BLaER1 (cell line): Measurements from ENCODE around the gene ZNF205.

ENCODE experiments used
- H3K27ac ChIP-seq: shearing (Covaris generic); formaldehyde crosslinking; 2 replicates; pipeline ENCODE4 v1.8.1; 2022
- H3K27me3 ChIP-seq: shearing (Covaris generic); formaldehyde crosslinking; 2 replicates; pipeline ENCODE4 v1.8.1; 2022
- H3K36me3 ChIP-seq: shearing (Covaris generic); formaldehyde crosslinking; 2 replicates; pipeline ENCODE4 v1.8.1; 2022
- H3K4me1 ChIP-seq: shearing (Covaris generic); formaldehyde crosslinking; 2 replicates; pipeline ENCODE4 v1.8.1; 2022
- H3K4me2 ChIP-seq: shearing (Covaris generic); formaldehyde crosslinking; 2 replicates; pipeline ENCODE4 v1.8.1; 2022
- H3K4me3 ChIP-seq: shearing (Covaris generic); formaldehyde crosslinking; 2 replicates; pipeline ENCODE4 v1.8.1; 2022
- H3K9ac ChIP-seq: shearing (Covaris generic); formaldehyde crosslinking; 2 replicates; pipeline ENCODE4 v1.8.1; 2022
- H3K9me3 ChIP-seq: shearing (Covaris generic); formaldehyde crosslinking; 2 replicates; pipeline ENCODE4 v1.8.1; 2022
- H4K20me1 ChIP-seq: shearing (Covaris generic); formaldehyde crosslinking; 2 replicates; pipeline ENCODE4 v1.8.1; 2022
- Cebpa-rat ChIP-seq: shearing (Covaris generic); IDR thresholded peaks from 2 replicates; pipeline ENCODE4 v1.8.1; 2022

ZNF205 gene

DNA sequence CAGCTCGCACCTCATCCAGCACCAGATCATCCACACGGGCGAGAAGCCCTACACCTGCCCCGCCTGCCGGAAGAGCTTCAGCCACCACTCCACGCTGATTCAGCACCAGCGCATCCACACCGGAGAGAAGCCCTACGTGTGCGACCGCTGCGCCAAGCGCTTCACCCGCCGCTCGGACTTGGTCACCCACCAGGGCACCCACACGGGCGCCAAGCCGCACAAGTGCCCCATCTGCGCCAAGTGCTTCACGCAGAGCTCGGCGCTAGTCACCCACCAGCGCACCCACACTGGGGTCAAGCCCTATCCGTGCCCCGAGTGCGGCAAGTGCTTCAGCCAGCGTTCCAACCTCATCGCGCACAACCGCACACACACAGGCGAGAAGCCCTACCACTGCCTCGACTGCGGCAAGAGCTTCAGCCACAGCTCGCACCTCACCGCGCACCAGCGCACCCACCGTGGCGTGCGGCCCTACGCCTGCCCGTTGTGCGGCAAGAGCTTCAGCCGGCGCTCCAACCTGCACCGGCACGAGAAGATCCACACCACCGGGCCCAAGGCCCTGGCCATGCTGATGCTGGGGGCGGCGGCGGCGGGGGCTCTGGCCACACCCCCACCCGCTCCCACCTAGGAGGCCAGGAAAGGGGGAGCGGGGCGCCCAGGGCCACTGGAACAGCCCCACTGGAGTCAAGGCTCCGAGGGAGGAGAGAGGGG is 7.5 kb downstream of the ZNF205 start:
- no peak overlapping the region for H3K4me2 ChIP-seq
- no peaks in the 10 kb centered on the region for H4K20me1 ChIP-seq
- TF ChIP-seq Cebpa-rat = no peak
- H3K4me3 ChIP-seq = no peak overlapping the region
- H3K27ac ChIP-seq = no peak overlapping the region
- no peaks in the 10 kb centered on the region for H3K9me3 ChIP-seq
- H3K4me1 ChIP-seq = peaks cover 27% of the 10 kb centered on the region
- H3K36me3 ChIP-seq = no peaks in the 10 kb centered on the region
- no peak overlapping the region for H3K9ac ChIP-seq
- H3K27me3 ChIP-seq = peaks cover 9% of the 10 kb centered on the region; the same call in 1 of the 2 replicates

DNA sequence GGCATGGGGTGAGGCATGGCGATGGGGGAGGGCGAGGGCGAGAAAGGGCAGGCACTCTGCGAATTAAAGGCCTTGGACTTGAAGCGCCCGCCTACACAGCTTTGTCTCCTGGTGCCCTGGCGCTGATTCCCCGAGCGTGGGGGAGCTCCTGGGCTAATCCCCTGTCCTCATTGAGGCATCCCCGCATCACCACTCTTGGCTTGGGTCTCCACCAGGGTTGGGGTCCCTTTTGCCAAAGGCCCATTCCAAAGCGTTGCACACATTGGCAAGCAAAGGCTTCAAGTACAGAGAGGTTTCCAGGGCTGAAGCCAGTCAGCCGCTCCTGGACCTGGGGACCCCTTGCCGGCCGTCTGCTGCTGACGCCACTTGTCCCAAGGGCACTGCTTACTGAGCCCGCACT is 8.0 kb downstream of the ZNF205 start:
- H3K4me3 ChIP-seq = no peak overlapping the region
- no peak overlapping the region for H3K9ac ChIP-seq
- no peaks in the 10 kb centered on the region for H4K20me1 ChIP-seq
- no peak overlapping the region for H3K27ac ChIP-seq
- H3K4me2 ChIP-seq = no peak overlapping the region
- no peaks in the 10 kb centered on the region for H3K9me3 ChIP-seq
- H3K4me1 ChIP-seq = peaks cover 33% of the 10 kb centered on the region
- H3K27me3 ChIP-seq = peaks cover 4% of the 10 kb centered on the region; the same call in 1 of the 2 replicates
- TF ChIP-seq Cebpa-rat = no peak
- H3K36me3 ChIP-seq = no peaks in the 10 kb centered on the region

DNA sequence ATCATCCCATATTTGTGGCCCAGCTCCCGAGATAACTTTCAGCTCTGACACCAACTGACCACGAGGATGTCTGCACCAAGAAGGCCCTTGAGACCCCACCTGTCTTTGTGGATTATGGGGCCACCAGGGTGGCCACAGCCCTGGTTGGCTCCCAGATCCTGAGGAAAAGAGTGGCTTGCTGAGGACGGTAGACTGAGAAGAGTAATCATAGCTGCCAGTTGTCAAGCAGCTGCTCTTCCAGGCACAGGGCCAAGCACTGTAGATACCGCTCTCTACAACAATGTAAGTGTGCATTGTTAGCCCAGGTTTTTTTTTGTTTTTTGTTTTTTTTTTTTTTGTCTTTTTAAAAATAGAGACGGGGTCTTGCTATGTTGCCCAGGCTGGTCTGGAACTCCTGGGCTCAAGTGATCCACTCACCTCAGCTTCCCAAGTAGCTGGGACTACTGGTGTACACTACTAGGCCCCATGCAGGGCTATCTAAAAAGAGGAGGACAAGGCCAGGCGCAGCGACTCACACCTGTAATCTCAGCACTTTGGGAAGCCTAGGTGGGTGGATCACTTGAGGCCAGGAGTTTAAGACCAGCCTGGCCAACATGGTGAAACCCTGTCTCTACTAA is 9.6 kb downstream of the ZNF205 start:
- no peak overlapping the region for H3K4me3 ChIP-seq
- H3K36me3 ChIP-seq = no peaks in the 10 kb centered on the region
- H3K27ac ChIP-seq = no peak overlapping the region
- no peaks in the 10 kb centered on the region for H4K20me1 ChIP-seq
- H3K4me2 ChIP-seq = peak overlapping the region; percentile 95; the same call in 1 of the 2 replicates
- no peak for TF ChIP-seq Cebpa-rat
- no peaks in the 10 kb centered on the region for H3K9me3 ChIP-seq
- peaks cover 33% of the 10 kb centered on the region for H3K4me1 ChIP-seq
- no peak overlapping the region for H3K9ac ChIP-seq
- H3K27me3 ChIP-seq = no peaks in the 10 kb centered on the region

DNA sequence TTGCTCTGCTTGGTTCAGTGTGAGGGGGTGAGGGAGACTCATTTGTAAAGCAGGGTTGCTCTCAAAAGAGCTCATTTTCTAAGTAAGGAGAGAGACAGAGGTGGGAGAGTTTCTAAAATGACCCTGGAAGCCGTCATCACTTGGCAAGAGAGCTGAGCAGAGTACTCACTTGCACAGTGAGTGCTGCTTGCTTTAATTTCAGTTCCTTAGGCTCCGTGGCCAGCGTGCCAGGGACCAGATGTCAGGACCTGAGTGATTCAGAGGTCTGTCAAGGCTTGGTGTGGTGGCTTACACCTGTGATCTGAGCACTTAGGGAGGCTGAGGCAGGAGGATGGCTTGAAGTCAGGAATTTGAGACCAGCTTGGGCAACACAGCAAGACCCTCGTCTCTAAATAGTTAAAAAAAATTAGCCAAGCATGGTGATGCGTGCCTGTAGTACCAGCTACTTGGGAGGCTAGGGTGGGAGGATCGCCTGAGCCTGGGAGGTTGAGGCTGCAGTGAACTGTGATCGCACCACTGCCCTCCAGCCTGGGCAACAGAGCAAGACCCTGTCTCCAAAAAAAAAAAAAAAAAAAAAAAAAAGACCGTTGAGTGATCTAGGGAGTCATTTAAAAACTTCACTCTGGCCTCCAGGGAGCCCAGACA is 10.7 kb downstream of the ZNF205 start:
- no peak for TF ChIP-seq Cebpa-rat
- peak overlapping the region; percentile 95 for H3K4me2 ChIP-seq
- H3K9ac ChIP-seq = peak overlapping the region; percentile 61; the same call in 1 of the 2 replicates
- H3K36me3 ChIP-seq = peaks cover 11% of the 10 kb centered on the region
- peak overlapping the region; percentile 75 for H3K4me3 ChIP-seq
- no peaks in the 10 kb centered on the region for H3K9me3 ChIP-seq
- H3K27ac ChIP-seq = no peak overlapping the region
- peaks cover 33% of the 10 kb centered on the region for H3K4me1 ChIP-seq
- H3K27me3 ChIP-seq = no peaks in the 10 kb centered on the region
- H4K20me1 ChIP-seq = no peaks in the 10 kb centered on the region

DNA sequence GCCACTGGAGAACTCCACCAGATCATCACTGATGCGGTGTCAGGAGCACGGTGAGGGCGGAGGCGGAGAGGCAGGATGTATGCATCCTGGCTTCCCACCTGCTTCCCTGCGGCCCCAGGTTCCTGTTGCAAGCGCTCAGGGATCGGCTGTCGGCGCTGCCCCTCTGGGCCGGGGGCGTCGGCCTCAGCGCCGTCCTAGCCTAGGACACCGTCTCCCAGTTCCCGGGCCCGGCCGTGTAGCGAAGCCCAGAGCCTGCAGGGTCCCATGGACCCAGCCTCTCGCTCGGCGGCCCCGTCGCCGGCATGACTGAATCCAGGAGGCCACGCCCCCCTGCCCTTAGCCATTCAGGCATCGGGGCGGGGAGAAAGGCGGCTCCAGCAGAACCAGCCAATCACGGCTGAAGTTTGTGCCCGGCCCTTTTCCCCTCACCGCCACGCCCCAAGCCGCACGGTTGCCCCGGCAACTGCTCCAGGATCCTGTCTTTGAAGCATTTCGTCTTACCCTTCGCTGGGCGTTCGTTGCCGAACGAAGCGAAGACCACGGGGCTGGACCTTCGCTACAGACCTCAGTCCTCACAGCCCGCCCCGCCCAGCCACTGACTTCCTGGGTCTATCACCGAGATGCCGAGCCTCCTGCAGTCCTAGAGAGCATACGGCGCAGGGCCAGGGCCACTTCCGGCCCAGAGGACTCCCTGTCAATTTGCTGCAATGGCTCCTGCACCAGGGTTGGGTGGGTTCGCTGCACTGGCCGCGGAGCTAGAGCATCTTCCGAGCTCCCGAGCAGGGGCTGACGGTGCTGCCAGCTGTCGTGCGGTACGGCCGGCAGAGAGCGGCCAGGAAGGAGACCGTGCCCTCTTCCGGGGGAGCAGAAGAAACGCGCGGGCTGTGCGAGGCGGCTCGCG is 11.8 kb downstream of the ZNF205 start:
- Histone ChIP-seq H4K20me1 (no peaks in the 10 kb centered on the region), H3K27ac (peak overlapping the region; percentile 58), H3K36me3 (peaks cover 19% of the 10 kb centered on the region), H3K9ac (peak overlapping the region; percentile 74), H3K4me3 (peak overlapping the region; percentile 75), H3K27me3 (no peaks in the 10 kb centered on the region), H3K4me1 (peaks cover 42% of the 10 kb centered on the region), H3K9me3 (no peaks in the 10 kb centered on the region), H3K4me2 (peak overlapping the region; percentile 95)
- no peak for TF ChIP-seq Cebpa-rat

DNA sequence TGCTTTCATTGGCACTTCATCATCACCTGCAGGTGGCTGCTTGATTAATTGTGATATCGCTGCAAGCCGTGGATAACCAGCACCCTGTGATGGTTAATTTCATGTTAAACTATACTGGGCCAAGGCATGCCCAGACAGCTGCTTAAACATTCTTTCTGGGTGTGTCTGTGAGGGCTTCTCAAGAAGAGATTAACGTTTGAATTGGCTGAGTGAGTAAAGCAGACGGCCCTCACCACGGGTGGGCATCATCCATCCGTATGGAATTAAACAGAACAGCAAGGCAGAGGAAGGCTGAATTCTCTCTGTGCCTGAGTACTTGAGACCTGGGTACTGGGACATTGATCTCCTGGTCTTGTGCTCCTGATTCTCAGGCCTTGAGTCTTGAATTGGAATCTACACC is 15.4 kb downstream of the ZNF205 start:
- H3K9me3 ChIP-seq = no peaks in the 10 kb centered on the region
- H3K4me1 ChIP-seq = peaks cover 52% of the 10 kb centered on the region
- H3K36me3 ChIP-seq = peaks cover 43% of the 10 kb centered on the region
- H4K20me1 ChIP-seq = peaks cover 14% of the 10 kb centered on the region; the same call in 1 of the 2 replicates
- H3K27ac ChIP-seq = no peak overlapping the region
- H3K4me2 ChIP-seq = no peak overlapping the region
- H3K9ac ChIP-seq = no peak overlapping the region
- no peak overlapping the region for H3K4me3 ChIP-seq
- TF ChIP-seq Cebpa-rat = no peak
- no peaks in the 10 kb centered on the region for H3K27me3 ChIP-seq

DNA sequence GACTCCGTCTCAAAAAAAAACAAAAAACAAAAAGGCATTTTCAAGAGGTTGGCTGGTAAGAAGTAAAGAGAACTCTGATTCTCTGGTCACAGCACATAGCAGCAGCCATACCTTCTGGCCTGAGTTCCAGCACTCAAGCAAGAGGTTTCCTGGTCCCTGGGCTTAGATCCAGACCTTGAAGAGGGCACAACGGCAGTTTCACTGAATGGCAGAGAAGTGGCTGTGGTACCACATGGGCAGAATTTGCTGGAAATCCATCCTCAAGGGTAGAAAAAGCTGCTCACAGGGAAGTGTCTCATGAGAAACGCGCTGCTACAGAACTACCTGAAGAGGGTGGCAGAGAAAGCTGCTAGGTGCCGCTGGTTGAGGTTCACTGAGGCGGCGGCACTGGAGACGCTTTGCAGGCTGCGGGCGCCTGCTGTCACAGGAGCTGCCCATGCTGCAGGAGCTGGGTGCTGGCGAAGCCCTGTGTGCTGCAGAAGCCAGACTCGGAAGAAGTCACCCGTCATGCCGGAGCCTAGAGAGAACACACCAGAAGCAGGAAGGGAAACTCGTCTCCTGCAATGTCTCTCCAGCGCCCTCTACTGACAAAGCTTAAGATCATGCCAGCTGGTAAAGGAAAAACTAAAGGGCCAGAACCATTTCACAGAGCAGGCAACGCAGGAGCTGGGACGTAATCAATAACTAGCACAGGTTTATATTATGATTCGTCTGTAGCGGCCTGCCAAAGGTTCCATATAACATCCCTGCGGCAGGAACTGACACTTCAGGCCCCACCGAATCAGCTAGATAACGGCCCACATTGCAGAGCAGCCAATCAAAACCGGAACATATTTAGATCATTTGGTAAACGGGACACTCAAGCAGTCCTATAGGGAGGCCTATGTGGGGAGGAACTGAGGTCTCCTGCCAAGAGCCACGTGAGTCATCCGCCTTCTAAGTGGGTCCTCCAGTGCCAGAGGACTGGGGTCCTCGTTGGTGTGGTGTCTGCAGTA is 17.0 kb downstream of the ZNF205 start:
- Histone ChIP-seq H3K4me2 (peak overlapping the region; percentile 79), H3K36me3 (peaks cover 43% of the 10 kb centered on the region), H3K4me3 (peak overlapping the region; percentile 58), H4K20me1 (peaks cover 29% of the 10 kb centered on the region), H3K9me3 (no peaks in the 10 kb centered on the region), H3K4me1 (peaks cover 52% of the 10 kb centered on the region), H3K9ac (peak overlapping the region; percentile 46), H3K27ac (peak overlapping the region; percentile 39), H3K27me3 (no peaks in the 10 kb centered on the region)
- no peak for TF ChIP-seq Cebpa-rat

DNA sequence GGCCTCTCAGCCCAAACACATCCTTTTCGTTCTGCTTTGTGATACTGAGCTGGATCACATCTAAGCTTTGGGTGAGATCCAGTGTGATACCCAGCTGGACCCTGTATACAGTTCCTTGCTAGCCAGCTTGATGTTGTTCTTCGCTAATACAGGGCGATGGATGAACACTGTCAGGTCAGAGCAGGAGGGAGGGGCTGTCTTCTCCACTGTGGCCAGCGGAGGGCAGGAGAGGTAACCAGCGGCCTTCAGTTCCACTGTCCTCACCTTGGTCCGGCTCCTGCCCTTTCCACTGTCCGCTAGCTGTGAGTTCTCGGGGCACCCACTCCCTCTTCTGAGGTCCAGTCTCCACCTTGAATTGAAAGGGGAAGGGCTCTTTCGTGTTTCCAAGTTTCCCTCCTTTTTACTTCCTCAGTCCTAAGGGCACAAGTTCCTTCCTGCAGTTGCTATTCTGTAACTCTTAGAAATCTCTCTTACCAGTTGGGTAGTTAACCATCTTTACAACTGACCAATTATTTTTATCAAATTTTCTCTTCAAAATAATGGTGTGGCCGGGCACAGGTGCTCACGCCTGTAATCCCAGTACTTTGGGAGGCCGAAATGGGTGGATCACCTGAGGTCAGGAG is 19.5 kb downstream of the ZNF205 start:
- Histone ChIP-seq H3K36me3 (peaks cover 43% of the 10 kb centered on the region), H3K27ac (no peak overlapping the region)

More for the DNA sequence above, 19.5 kb downstream of the ZNF205 start:
- Histone ChIP-seq H4K20me1 (peaks cover 30% of the 10 kb centered on the region), H3K9ac (no peak overlapping the region), H3K27me3 (no peaks in the 10 kb centered on the region), H3K4me3 (no peak overlapping the region), H3K4me1 (peaks cover 59% of the 10 kb centered on the region), H3K9me3 (no peaks in the 10 kb centered on the region), H3K4me2 (no peak overlapping the region)
- no peak for TF ChIP-seq Cebpa-rat
